ENCODE results near the gene ACSL5. TPM values are rescaled to one million over a fixed set of nuclear protein-coding genes. Genes with fewer than 3 reads are reported as not detected.

The ACSL5 gene
- total and polyA plus RNA-seq, 2 of the 4 experiments (the other 2 are of a cell fraction): 0.87 to 1.3 TPM

DNA sequence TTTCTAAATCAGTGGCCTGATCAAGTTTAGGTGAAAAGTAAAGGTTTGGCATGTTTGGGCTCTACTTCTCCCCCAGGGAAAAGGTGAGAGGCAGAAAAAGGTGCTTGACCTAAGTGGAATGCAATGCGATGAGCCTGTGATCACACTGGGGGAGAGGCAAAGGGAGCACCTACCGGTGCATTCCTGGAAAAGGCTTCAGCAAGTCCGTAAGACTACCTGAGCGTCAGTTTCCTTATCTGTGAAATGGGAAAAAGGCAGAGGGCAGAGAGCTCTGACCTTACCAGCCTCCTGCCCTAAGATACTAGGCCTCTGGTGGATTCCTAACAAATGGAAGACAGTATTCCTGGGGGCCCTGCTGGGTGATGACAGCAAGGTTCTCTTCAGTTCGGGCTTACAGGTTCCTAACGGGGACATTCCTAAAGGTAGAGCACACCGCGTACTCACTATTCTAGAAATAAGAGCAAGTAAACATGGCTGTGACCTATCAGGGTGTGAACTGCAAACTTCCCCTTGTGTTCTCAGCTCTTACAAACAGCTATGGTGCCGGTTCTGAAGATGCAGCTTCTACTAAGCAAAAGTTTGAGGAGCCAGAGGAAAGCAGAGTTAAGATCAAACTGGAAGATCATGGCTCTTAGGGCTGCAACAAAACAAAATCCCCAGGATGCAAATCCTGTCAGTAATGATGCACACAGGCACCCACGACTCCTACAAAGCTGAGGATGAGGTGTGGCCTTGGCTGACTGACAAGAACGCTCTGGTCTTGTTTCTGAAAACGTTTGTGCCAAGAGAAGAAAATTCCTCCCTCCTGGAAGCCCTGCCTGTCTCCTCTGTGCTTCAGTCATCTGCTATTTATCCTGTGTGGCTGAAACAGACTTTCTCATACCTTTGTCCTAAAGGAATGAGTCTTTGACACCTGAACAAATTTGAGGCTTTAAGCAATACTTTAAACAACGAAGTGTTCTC, 13.3 kb upstream of the ACSL5 start:
- Histone ChIP-seq H2AK5ac (ENCODE audit: low read depth, low read length) (no peak overlapping the region), H2AK9ac (replicated peaks; ENCODE audit: low read depth, low read length, poor library complexity) (no peak overlapping the region), H3K56ac (ENCODE audit: extremely low read depth, insufficient read depth, low read length) (no peak overlapping the region), H2BK5ac (ENCODE audit: low read depth, low read length, poor library complexity, severe bottlenecking) (no peak overlapping the region), H2BK120ac (ENCODE audit: low read depth, low read length) (no peak overlapping the region), H3K9me3 (ENCODE audit: control insufficient read depth, insufficient read depth, low read length) (no peaks in the 10 kb centered on the region), H3K18ac (ENCODE audit: low read depth, low read length) (no peak overlapping the region), H3K4ac (ENCODE audit: low read depth, low read length) (no peak overlapping the region), H4K8ac (ENCODE audit: low read depth in 2 of 2, low read length in 2 of 2) (no peak overlapping the region), H3K9me1 (ENCODE audit: insufficient read depth, low read length) (no peaks in the 10 kb centered on the region), H2BK20ac (ENCODE audit: low read depth, low read length) (no peak overlapping the region), H3K36me3 (ENCODE audit: control insufficient read depth, insufficient read depth, low read length) (no peaks in the 10 kb centered on the region), H4K5ac (ENCODE audit: low read depth, low read length) (no peak overlapping the region), H4K91ac (ENCODE audit: insufficient read depth, low read depth, low read length) (no peak overlapping the region), H3K4me2 (ENCODE audit: low read depth, low read length) (no peak overlapping the region), H3K14ac (replicated peaks; ENCODE audit: low read depth, low read length) (no peak overlapping the region), H3K9ac (ENCODE audit: low read depth, low read length) (no peak overlapping the region), H2AFZ (replicated peaks; ENCODE audit: low read length, poor library complexity) (no peak overlapping the region), H4K20me1 (ENCODE audit: insufficient read depth, low read length) (no peaks in the 10 kb centered on the region), H3K79me1 (ENCODE audit: low read depth in 1 of 2, low read length in 2 of 2) (no peaks in the 10 kb centered on the region), H3K27ac (ENCODE audit: insufficient read depth, low read length) (no peak overlapping the region), H3K4me3 (ENCODE audit: insufficient read depth, low read depth, low read length) (no peak overlapping the region), H3K23ac (ENCODE audit: low read depth, low read length) (no peak overlapping the region), H3K27me3 (ENCODE audit: control insufficient read depth, insufficient read depth, low read length) (no peaks in the 10 kb centered on the region; the same call in 1 of the 2 replicates), H3K4me1 (ENCODE audit: control insufficient read depth, insufficient read depth, low read length) (0 out of 2 replicates have a peak, but pooled peaks cover 1% of the 10 kb centered on the region), H2BK15ac (ENCODE audit: low read depth, low read length) (no peak overlapping the region)
- in situ Hi-C loops (cut with MboI; ENCODE audit: low sequenced_read_pairs): no loop called here
- dilution Hi-C loops (cut with HindIII; ENCODE audit: low sequenced_read_pairs, unreplicated experiment): no loop called here
- TF ChIP-seq CEBPB (IDR thresholded peaks at IDR 0.05; ENCODE audit: low read depth, low read length) (no peak), MAFK (IDR thresholded peaks at IDR 0.05; ENCODE audit: low read depth, low read length) (no peak), CHD1 (IDR thresholded peaks at IDR 0.05; ENCODE audit: low read depth, low read length) (no peak), FOS (IDR thresholded peaks at IDR 0.05; ENCODE audit: low read depth, low read length) (no peak)
- TF ChIP-seq, protein P1, sequence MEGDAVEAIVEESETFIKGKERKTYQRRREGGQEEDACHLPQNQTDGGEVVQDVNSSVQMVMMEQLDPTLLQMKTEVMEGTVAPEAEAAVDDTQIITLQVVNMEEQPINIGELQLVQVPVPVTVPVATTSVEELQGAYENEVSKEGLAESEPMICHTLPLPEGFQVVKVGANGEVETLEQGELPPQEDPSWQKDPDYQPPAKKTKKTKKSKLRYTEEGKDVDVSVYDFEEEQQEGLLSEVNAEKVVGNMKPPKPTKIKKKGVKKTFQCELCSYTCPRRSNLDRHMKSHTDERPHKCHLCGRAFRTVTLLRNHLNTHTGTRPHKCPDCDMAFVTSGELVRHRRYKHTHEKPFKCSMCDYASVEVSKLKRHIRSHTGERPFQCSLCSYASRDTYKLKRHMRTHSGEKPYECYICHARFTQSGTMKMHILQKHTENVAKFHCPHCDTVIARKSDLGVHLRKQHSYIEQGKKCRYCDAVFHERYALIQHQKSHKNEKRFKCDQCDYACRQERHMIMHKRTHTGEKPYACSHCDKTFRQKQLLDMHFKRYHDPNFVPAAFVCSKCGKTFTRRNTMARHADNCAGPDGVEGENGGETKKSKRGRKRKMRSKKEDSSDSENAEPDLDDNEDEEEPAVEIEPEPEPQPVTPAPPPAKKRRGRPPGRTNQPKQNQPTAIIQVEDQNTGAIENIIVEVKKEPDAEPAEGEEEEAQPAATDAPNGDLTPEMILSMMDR (conservative IDR thresholded peaks at IDR 0.05; ENCODE audit: low read depth, low read length): no peak
- intact Hi-C loops (cut with micrococcal nuclease): no loop called here
- 88% methylated on average over 1 of the region's 13 CpGs; no CpG with 5 or more reads in 1 of the 2 experiments for WGBS, 2 experiments (ENCODE audit: extremely low coverage in 2 of 2, insufficient read length in 1 of 2)
- ChIA-PET POLR2A (ENCODE audit: unreplicated experiment) (no interaction called here), CTCF (no interaction called here)
- DNase-seq (peak; percentile 21), ATAC-seq (ENCODE audit: low read depth) (no peak)
- BruUV-seq (replicated peaks): no TSS peak

All from IMR-90 (cell line).